Activated naive CD8-positive, alpha-beta T cell treated with anti-CD3 and anti-CD28 coated beads for 36 hours (primary cell): ENCODE results near the gene ADAMTS4. TPM values are rescaled to one million over a fixed set of nuclear protein-coding genes. Genes with fewer than 3 reads are reported as not detected.

ENCODE experiments used
- DNase-seq: peaks from one replicate; pipeline ENCODE4 v3.0.0; 2021
- H3K27ac Mint-ChIP-seq: one replicate; pipeline ENCODE4 v1.8.0; 2022; ENCODE audit warnings: mild to moderate bottlenecking, moderate library complexity, mixed read lengths
- H3K27me3 Mint-ChIP-seq: one replicate; pipeline ENCODE4 v1.8.0; 2022; ENCODE audit warnings: mild to moderate bottlenecking, mixed read lengths
- H3K36me3 Mint-ChIP-seq: one replicate; pipeline ENCODE4 v1.8.0; 2021; ENCODE audit warnings: mild to moderate bottlenecking, mixed read lengths
- H3K4me1 Mint-ChIP-seq: one replicate; pipeline ENCODE4 v1.8.0; 2021; ENCODE audit warnings: mixed read lengths
- H3K4me3 Mint-ChIP-seq: one replicate; pipeline ENCODE4 v1.8.0; 2022; ENCODE audit warnings: mild to moderate bottlenecking, moderate library complexity, mixed read lengths
- H3K9me3 Mint-ChIP-seq: one replicate; pipeline ENCODE4 v1.8.0; 2022; ENCODE audit warnings: mixed read lengths
- total RNA-seq, 2 experiments: library from RNA; stranded (reverse); gene quantifications; one replicate each; pipeline ENCODE4 v1.2.3, GENCODE V29; 2021

ADAMTS4 gene
- total RNA-seq, 2 experiments from 2014 or later: 2.5 to 3.8 TPM

- no peaks in the 10 kb centered on the region for H3K9me3 Mint-ChIP-seq
- H3K27ac Mint-ChIP-seq: no peak overlapping the region
- H3K4me3 Mint-ChIP-seq: no peak overlapping the region
- peaks cover 47% of the 10 kb centered on the region for H3K4me1 Mint-ChIP-seq
- no peak for DNase-seq
- peaks cover 16% of the 10 kb centered on the region for H3K36me3 Mint-ChIP-seq
- no peaks in the 10 kb centered on the region for H3K27me3 Mint-ChIP-seq
Measured at GRCh38 chr1:161162806-161163205, 36.0 kb downstream of the ADAMTS4 start.

GRCh38 chr1:161162052-161162451 lies 36.8 kb downstream of the ADAMTS4 start:
- Mint-ChIP-seq H3K27ac (peak overlapping the region; percentile 13), H3K27me3 (no peaks in the 10 kb centered on the region), H3K4me3 (no peak overlapping the region), H3K4me1 (peaks cover 42% of the 10 kb centered on the region), H3K36me3 (peaks cover 18% of the 10 kb centered on the region), H3K9me3 (no peaks in the 10 kb centered on the region)
- no peak for DNase-seq

GRCh38 chr1:161161652-161162051 lies 37.2 kb downstream of the ADAMTS4 start:
- Mint-ChIP-seq H3K36me3 (peaks cover 18% of the 10 kb centered on the region), H3K4me3 (no peak overlapping the region), H3K27me3 (no peaks in the 10 kb centered on the region), H3K9me3 (no peaks in the 10 kb centered on the region), H3K27ac (peak overlapping the region; percentile 13), H3K4me1 (peaks cover 40% of the 10 kb centered on the region)
- no peak for DNase-seq

- H3K4me1 Mint-ChIP-seq: peaks cover 41% of the 10 kb centered on the region
- DNase-seq: no peak
Measured at GRCh38 chr1:161160671-161161145, 38.1 kb downstream of the ADAMTS4 start.

GRCh38 chr1:161159913-161160243 lies 39.0 kb downstream of the ADAMTS4 start:
- Mint-ChIP-seq H3K4me3 (peak overlapping the region; percentile 84), H3K4me1 (peaks cover 40% of the 10 kb centered on the region), H3K27ac (peak overlapping the region; percentile 86), H3K27me3 (no peaks in the 10 kb centered on the region), H3K9me3 (no peaks in the 10 kb centered on the region), H3K36me3 (peaks cover 22% of the 10 kb centered on the region)
- no peak for DNase-seq

More at GRCh38 chr1:161160671-161161145, 38.1 kb downstream of the ADAMTS4 start:
- peaks cover 20% of the 10 kb centered on the region for H3K36me3 Mint-ChIP-seq
- no peaks in the 10 kb centered on the region for H3K9me3 Mint-ChIP-seq
- no peaks in the 10 kb centered on the region for H3K27me3 Mint-ChIP-seq
- H3K27ac Mint-ChIP-seq: no peak overlapping the region
- peak overlapping the region; percentile 84 for H3K4me3 Mint-ChIP-seq

GRCh38 chr1:161159087-161159912 lies 39.6 kb downstream of the ADAMTS4 start, which contains the start of gene USP21:
Gene USP21, plus strand, starts transcription at chr1:161159500. Its CDS starts 1,141 bp downstream, at chr1:161160641.
- H3K4me3 Mint-ChIP-seq: peak within 1 kb of the TSS; percentile 84
- peak within 1 kb of the TSS; percentile 86 for H3K27ac Mint-ChIP-seq
- peaks cover 40% of the 10 kb centered on the region for H3K4me1 Mint-ChIP-seq
- peak; percentile 92 for DNase-seq
- no peaks in the 10 kb centered on the region for H3K9me3 Mint-ChIP-seq
- H3K27me3 Mint-ChIP-seq: no peaks in the 10 kb centered on the region
- H3K36me3 Mint-ChIP-seq: peaks cover 18% of the 10 kb centered on the region

GRCh38 chr1:161158316-161159010 lies 40.4 kb downstream of the ADAMTS4 start:
- Mint-ChIP-seq H3K36me3 (peaks cover 16% of the 10 kb centered on the region), H3K4me1 (peaks cover 40% of the 10 kb centered on the region), H3K4me3 (peak overlapping the region; percentile 84), H3K27ac (peak overlapping the region; percentile 86), H3K9me3 (no peaks in the 10 kb centered on the region), H3K27me3 (no peaks in the 10 kb centered on the region)
- DNase-seq: no peak

- Mint-ChIP-seq H3K36me3 (peaks cover 11% of the 10 kb centered on the region), H3K4me3 (no peak overlapping the region), H3K27ac (no peak overlapping the region), H3K9me3 (no peaks in the 10 kb centered on the region), H3K27me3 (no peaks in the 10 kb centered on the region), H3K4me1 (peaks cover 39% of the 10 kb centered on the region)
- DNase-seq: no peak
Measured at GRCh38 chr1:161157867-161158266, 41.0 kb downstream of the ADAMTS4 start.

- Mint-ChIP-seq H3K36me3 (peaks cover 9% of the 10 kb centered on the region), H3K27ac (peak within 1 kb of the TSS; percentile 100), H3K9me3 (no peaks in the 10 kb centered on the region), H3K4me1 (peaks cover 16% of the 10 kb centered on the region), H3K4me3 (peak within 1 kb of the TSS; percentile 94), H3K27me3 (no peaks in the 10 kb centered on the region)
- peak; percentile 81 for DNase-seq
Measured at GRCh38 chr1:161153682-161154337, 45.0 kb downstream of the ADAMTS4 start, which contains the start of gene UFC1. Gene UFC1, plus strand, starts transcription at chr1:161153978. Its CDS starts 20 bp downstream, at chr1:161153998.

GRCh38 chr1:161153176-161153575 lies 45.7 kb downstream of the ADAMTS4 start:
- no peak for DNase-seq
- Mint-ChIP-seq H3K27ac (peak overlapping the region; percentile 85), H3K4me3 (peak overlapping the region; percentile 94), H3K9me3 (no peaks in the 10 kb centered on the region), H3K4me1 (peaks cover 10% of the 10 kb centered on the region), H3K27me3 (no peaks in the 10 kb centered on the region), H3K36me3 (peaks cover 9% of the 10 kb centered on the region)

- Mint-ChIP-seq H3K4me1 (no peaks in the 10 kb centered on the region), H3K27me3 (no peaks in the 10 kb centered on the region), H3K27ac (no peak overlapping the region), H3K9me3 (no peaks in the 10 kb centered on the region), H3K4me3 (no peak overlapping the region), H3K36me3 (no peaks in the 10 kb centered on the region)
- DNase-seq: no peak
Measured at GRCh38 chr1:161145832-161146231, 53.0 kb downstream of the ADAMTS4 start.

GRCh38 chr1:161140755-161141400 lies 58.0 kb downstream of the ADAMTS4 start:
- no peak overlapping the region for H3K4me3 Mint-ChIP-seq
- no peaks in the 10 kb centered on the region for H3K9me3 Mint-ChIP-seq
- no peaks in the 10 kb centered on the region for H3K27me3 Mint-ChIP-seq
- H3K27ac Mint-ChIP-seq: no peak overlapping the region
- H3K4me1 Mint-ChIP-seq: peaks cover 2% of the 10 kb centered on the region
- H3K36me3 Mint-ChIP-seq: peaks cover under 1% of the 10 kb centered on the region
- no peak for DNase-seq

GRCh38 chr1:161139766-161140165 lies 59.1 kb downstream of the ADAMTS4 start:
- no peak for DNase-seq
- H3K4me1 Mint-ChIP-seq: peaks cover 7% of the 10 kb centered on the region
- peaks cover 5% of the 10 kb centered on the region for H3K36me3 Mint-ChIP-seq
- H3K4me3 Mint-ChIP-seq: no peak overlapping the region
- no peak overlapping the region for H3K27ac Mint-ChIP-seq
- no peaks in the 10 kb centered on the region for H3K9me3 Mint-ChIP-seq
- no peaks in the 10 kb centered on the region for H3K27me3 Mint-ChIP-seq

- H3K36me3 Mint-ChIP-seq: peaks cover 5% of the 10 kb centered on the region
- H3K27me3 Mint-ChIP-seq: no peaks in the 10 kb centered on the region
- H3K4me1 Mint-ChIP-seq: peaks cover 7% of the 10 kb centered on the region
- DNase-seq: no peak
- no peak overlapping the region for H3K27ac Mint-ChIP-seq
- H3K4me3 Mint-ChIP-seq: no peak overlapping the region
- no peaks in the 10 kb centered on the region for H3K9me3 Mint-ChIP-seq
Measured at GRCh38 chr1:161138431-161138830, 60.4 kb downstream of the ADAMTS4 start.
